Mesenchymal stem cell (in vitro differentiated cells and primary cell): ENCODE results near the gene USP6NL.
A peak's percentile ranks its signal among the peaks of the same experiment; 100 is the strongest.

Source experiments
- DNase-seq: peaks from one replicate; pipeline ENCODE4 v3.0.0-alpha.2; 2013
- H2AFZ ChIP-seq: one replicate; pipeline ENCODE4 v1.6.1; 2013; ENCODE audit warnings: low read depth, mild to moderate bottlenecking, control low read depth, inconsistent platforms, low read length, moderate library complexity
- H2AK5ac ChIP-seq: 2 replicates; pipeline ENCODE4 v1.6.1; 2013; ENCODE audit warnings: low read length, moderate library complexity, mild to moderate bottlenecking, inconsistent platforms; ENCODE audit not compliant: severe bottlenecking
- H2BK120ac ChIP-seq: one replicate; pipeline ENCODE4 v1.6.1; 2013; ENCODE audit warnings: low read depth, mild to moderate bottlenecking, inconsistent platforms, low read length, moderate library complexity
- H2BK12ac ChIP-seq, 2 experiments: one replicate each; pipeline ENCODE4 v1.6.1; 2013; ENCODE audit warnings: inconsistent platforms in 2 of 2, low read length in 2 of 2, mild to moderate bottlenecking in 2 of 2, moderate library complexity in 2 of 2, control low read depth in 1 of 2
- H2BK15ac ChIP-seq: one replicate; pipeline ENCODE4 v1.6.1; 2013; ENCODE audit warnings: mild to moderate bottlenecking, low read depth, inconsistent platforms; ENCODE audit not compliant: poor library complexity, severe bottlenecking
- H2BK5ac ChIP-seq: 2 replicates; pipeline ENCODE4 v1.6.1; 2013; ENCODE audit warnings: low read depth, mild to moderate bottlenecking, low read length, control low read depth, inconsistent platforms; ENCODE audit not compliant: poor library complexity, severe bottlenecking
- H3K14ac ChIP-seq, 2 experiments: one replicate each; pipeline ENCODE4 v1.6.1; 2013; ENCODE audit warnings: inconsistent platforms in 2 of 2, low read length in 2 of 2, control low read depth in 1 of 2, mild to moderate bottlenecking in 1 of 2, moderate library complexity in 1 of 2
- H3K18ac ChIP-seq, 2 experiments: one replicate each; pipeline ENCODE4 v1.6.1; 2013; ENCODE audit warnings: inconsistent platforms in 2 of 2, low read length in 2 of 2, control low read depth in 1 of 2, low read depth in 1 of 2, mild to moderate bottlenecking in 1 of 2
- H3K23ac ChIP-seq, 2 experiments: one replicate each; pipeline ENCODE4 v1.6.1; 2013; ENCODE audit warnings: inconsistent platforms in 2 of 2, low read length in 2 of 2, mild to moderate bottlenecking in 2 of 2, moderate library complexity in 2 of 2, control low read depth in 1 of 2
- H3K27ac ChIP-seq: 2 replicates; pipeline ENCODE4 v1.5.1; 2013; ENCODE audit warnings: mild to moderate bottlenecking, moderate library complexity, low read length, control low read depth, inconsistent platforms; ENCODE audit not compliant: poor library complexity, severe bottlenecking
- H3K27me3 ChIP-seq, 2 experiments: 2 replicates each; pipeline versions ENCODE4 v1.6.1 to v1.7.0; 2013; ENCODE audit warnings: low read length in 2 of 2, mild to moderate bottlenecking in 2 of 2, moderate library complexity in 2 of 2, control low read depth in 1 of 2, inconsistent platforms in 1 of 2; ENCODE audit not compliant: control insufficient read depth in 1 of 2, insufficient read depth in 1 of 2
- H3K36me3 ChIP-seq, 2 experiments: 2 replicates each; pipeline versions ENCODE4 v1.6.1 to v1.7.0; 2013; ENCODE audit warnings: low read length in 2 of 2, control low read depth in 1 of 2, inconsistent platforms in 1 of 2, low read depth in 1 of 2, mild to moderate bottlenecking in 1 of 2; ENCODE audit not compliant: insufficient read depth in 2 of 2, control insufficient read depth in 1 of 2
- H3K4ac ChIP-seq, 2 experiments: one replicate each; pipeline ENCODE4 v1.6.1; 2013; ENCODE audit warnings: inconsistent platforms in 2 of 2, low read length in 2 of 2, mild to moderate bottlenecking in 2 of 2, moderate library complexity in 2 of 2, control low read depth in 1 of 2, low read depth in 1 of 2
- H3K4me1 ChIP-seq: 2 replicates; pipeline ENCODE4 v1.6.1; 2013; ENCODE audit warnings: low read depth, low read length, control low read depth; ENCODE audit not compliant: control insufficient read depth, insufficient read depth
- H3K4me2 ChIP-seq: 2 replicates; pipeline ENCODE4 v1.6.1; 2013; ENCODE audit warnings: low read length, mild to moderate bottlenecking, inconsistent platforms; ENCODE audit not compliant: poor library complexity, severe bottlenecking
- H3K4me3 ChIP-seq, 2 experiments: 2 replicates each; pipeline versions ENCODE4 v1.5.1 to v1.7.0; 2013; ENCODE audit warnings: low read length in 2 of 2, mild to moderate bottlenecking in 2 of 2, control low read depth in 1 of 2, low read depth in 1 of 2; ENCODE audit not compliant: insufficient read depth in 1 of 2
- H3K79me1 ChIP-seq: replicated peaks from 2 replicates; pipeline ENCODE4 v1.6.1; 2013; ENCODE audit warnings: mild to moderate bottlenecking, control low read depth, low read length, inconsistent platforms; ENCODE audit not compliant: poor library complexity, severe bottlenecking
- H3K9ac ChIP-seq: 2 replicates; pipeline ENCODE4 v1.7.0; 2013; ENCODE audit warnings: mild to moderate bottlenecking, low read length, moderate library complexity
- H3K9me3 ChIP-seq: 2 replicates; pipeline ENCODE4 v1.7.0; 2013; ENCODE audit warnings: mild to moderate bottlenecking, low read length; ENCODE audit not compliant: control insufficient read depth
- H4K8ac ChIP-seq: one replicate; pipeline ENCODE4 v1.6.1; 2013; ENCODE audit warnings: inconsistent platforms, mild to moderate bottlenecking, low read length, moderate library complexity
- H4K91ac ChIP-seq: one replicate; pipeline ENCODE4 v1.6.1; 2013; ENCODE audit warnings: mild to moderate bottlenecking, low read length, inconsistent platforms
- WGBS: methylation state at CpG from one replicate; pipeline ENCODE4 v1.1.7; 2013; ENCODE audit warnings: mixed read lengths; 5-methylcytosine and 5-hydroxymethylcytosine counted together

USP6NL gene

DNA sequence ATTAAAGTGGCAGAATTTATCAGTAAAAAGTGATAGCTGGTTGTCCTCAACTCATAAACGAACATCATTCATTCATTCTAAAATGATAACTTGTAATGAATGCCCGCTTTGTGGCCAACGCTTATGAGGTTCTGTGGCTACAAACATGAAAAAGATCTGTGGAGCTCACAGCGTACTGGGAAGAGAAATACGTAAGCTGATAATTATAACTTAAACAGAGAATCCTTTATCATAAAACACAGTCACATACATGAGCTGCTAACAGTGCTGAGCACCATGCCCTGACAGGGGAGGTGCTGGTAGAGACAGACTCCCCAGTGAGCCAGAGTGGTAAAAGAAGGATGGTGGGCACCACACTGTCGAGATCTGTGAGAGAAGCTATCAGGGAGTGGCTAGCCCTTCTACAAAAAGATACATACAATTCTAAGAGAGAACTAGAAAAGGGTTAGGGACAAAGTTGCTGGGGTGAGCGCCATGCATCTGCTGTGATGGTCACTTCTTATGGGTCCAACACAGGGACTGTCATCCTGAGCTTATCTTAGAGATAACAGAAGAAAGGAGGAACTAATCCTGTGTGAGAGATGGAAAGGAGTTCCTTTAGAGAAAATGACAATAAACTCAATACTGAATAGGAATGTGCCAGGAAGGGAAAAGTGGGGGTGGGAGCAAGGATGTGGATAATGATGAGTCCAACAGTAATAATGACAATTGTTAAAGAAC is 106.7 kb downstream of the USP6NL start:
- Histone ChIP-seq H3K27ac (no peak overlapping the region), H3K9ac (no peak overlapping the region), H3K4me2 (no peak overlapping the region), H4K8ac (no peak overlapping the region), H2AFZ (no peak overlapping the region), H2BK120ac (no peak overlapping the region), H3K4me1 (no peaks in the 10 kb centered on the region), H3K4ac (no peak overlapping the region), H3K27me3 (no peaks in the 10 kb centered on the region), H3K23ac (no peak overlapping the region), H3K4me3 (no peak overlapping the region), H3K9me3 (no peaks in the 10 kb centered on the region), H3K79me1 (peaks cover 14% of the 10 kb centered on the region), H2BK15ac (no peak overlapping the region), H2BK5ac (no peak overlapping the region), H3K14ac (no peak overlapping the region), H2BK12ac (no peak overlapping the region), H3K18ac (no peak overlapping the region), H2AK5ac (no peak overlapping the region), H4K91ac (no peak overlapping the region), H3K36me3 (peaks cover 0 to 24% of the 10 kb centered on the region in 2 experiments)
- no peak for DNase-seq
- 93% methylated on average over 4 of the region's 7 CpGs for WGBS

GRCh38 chr10:11501600-11501999 is 109.8 kb downstream of the USP6NL start:
- no peak for DNase-seq
- Histone ChIP-seq H4K91ac (no peak overlapping the region), H3K23ac (no peak overlapping the region), H4K8ac (no peak overlapping the region), H3K9ac (no peak overlapping the region), H2AFZ (no peak overlapping the region), H3K4me3 (no peak overlapping the region), H3K4ac (no peak overlapping the region), H3K36me3 (peaks cover 0 to 22% of the 10 kb centered on the region in 2 experiments), H3K4me2 (no peak overlapping the region), H2BK12ac (no peak overlapping the region), H3K14ac (no peak overlapping the region), H2BK120ac (no peak overlapping the region), H3K79me1 (peaks cover 14% of the 10 kb centered on the region), H2BK5ac (no peak overlapping the region), H3K27ac (no peak overlapping the region), H3K9me3 (no peaks in the 10 kb centered on the region), H3K18ac (no peak overlapping the region), H3K4me1 (no peaks in the 10 kb centered on the region), H2AK5ac (no peak overlapping the region), H2BK15ac (no peak overlapping the region), H3K27me3 (no peaks in the 10 kb centered on the region)
- 95% methylated on average over 3 of the region's 3 CpGs for WGBS

- H3K9ac ChIP-seq = no peak overlapping the region
- no peak overlapping the region for H2BK5ac ChIP-seq
- H2AFZ ChIP-seq = no peak overlapping the region
- no peak overlapping the region for H2BK12ac ChIP-seq
- DNase-seq = no peak
- H3K18ac ChIP-seq = peak overlapping the region in 1 of 2 experiments; percentile 4
- no peaks in the 10 kb centered on the region for H3K9me3 ChIP-seq
- H3K27me3 ChIP-seq = no peaks in the 10 kb centered on the region
- no peak overlapping the region for H3K4ac ChIP-seq
- no peak overlapping the region for H3K27ac ChIP-seq
- no peak overlapping the region for H4K8ac ChIP-seq
- no peaks in the 10 kb centered on the region for H3K4me1 ChIP-seq
- peaks cover 0 to 18% of the 10 kb centered on the region in 2 experiments for H3K36me3 ChIP-seq
- no peak overlapping the region for H4K91ac ChIP-seq
- no peak overlapping the region for H3K14ac ChIP-seq
- 90% methylated on average over 2 of the region's 4 CpGs for WGBS
- H2AK5ac ChIP-seq = no peak overlapping the region
- H3K79me1 ChIP-seq = peaks cover 7% of the 10 kb centered on the region
- no peak overlapping the region for H2BK15ac ChIP-seq
- H2BK120ac ChIP-seq = no peak overlapping the region
- H3K4me3 ChIP-seq = no peak overlapping the region
- no peak overlapping the region for H3K23ac ChIP-seq
- no peak overlapping the region for H3K4me2 ChIP-seq
These were observed 111.9 kb downstream of the USP6NL start for GRCh38 chr10:11499425-11500071.

DNA sequence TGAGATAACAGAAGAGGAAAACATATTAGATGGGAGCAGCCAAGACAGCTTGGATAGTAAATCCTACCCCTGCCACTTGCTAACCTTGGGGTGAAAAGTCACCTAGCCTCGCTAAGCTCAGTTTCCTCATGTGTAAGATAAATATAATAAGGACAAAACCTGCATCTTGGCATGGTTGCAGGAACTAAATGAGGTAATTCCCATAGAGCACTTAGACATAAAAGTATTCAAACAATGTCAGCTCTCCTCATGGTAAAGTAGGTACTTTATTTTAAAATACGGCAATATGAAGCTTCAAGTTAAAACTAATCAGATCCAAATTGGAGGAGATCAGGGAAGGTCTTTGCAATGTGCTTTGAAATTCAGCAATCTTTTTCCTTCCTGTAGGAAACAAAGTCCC is 113.1 kb downstream of the USP6NL start:
- Histone ChIP-seq H4K8ac (no peak overlapping the region), H3K36me3 (peaks cover 4 to 21% of the 10 kb centered on the region in 2 experiments), H3K23ac (no peak overlapping the region), H3K4me3 (no peak overlapping the region), H2BK12ac (no peak overlapping the region), H3K27me3 (no peaks in the 10 kb centered on the region), H2BK120ac (no peak overlapping the region), H3K4me1 (peaks cover 2% of the 10 kb centered on the region), H3K4ac (no peak overlapping the region), H2BK5ac (no peak overlapping the region), H3K4me2 (no peak overlapping the region), H2BK15ac (no peak overlapping the region), H2AFZ (no peak overlapping the region), H4K91ac (no peak overlapping the region), H2AK5ac (no peak overlapping the region), H3K27ac (no peak overlapping the region), H3K9me3 (no peaks in the 10 kb centered on the region), H3K18ac (no peak overlapping the region), H3K14ac (no peak overlapping the region), H3K9ac (no peak overlapping the region), H3K79me1 (peaks cover 6% of the 10 kb centered on the region)
- DNase-seq = no peak
- 100% methylated on average over 1 of the region's 2 CpGs for WGBS
